GM23248 (cell line): ENCODE measurements around the gene FAM228B.

ENCODE experiments used
- EZH2 ChIP-seq: fragments of 200-600 bp; sonication (generic); IDR thresholded peaks from 2 replicates; pipeline ENCODE4 v1.6.1; 2018; ENCODE audit warnings: antibody characterized with exemption, mild to moderate bottlenecking; ENCODE audit not compliant: insufficient read depth, poor library complexity, severe bottlenecking
- EZH2phosphoT487 ChIP-seq: fragments of 200-600 bp; sonication (generic); IDR thresholded peaks from 2 replicates; pipeline ENCODE4 v1.6.1; 2018; ENCODE audit warnings: antibody characterized with exemption, moderate library complexity, mild to moderate bottlenecking, low read depth; ENCODE audit not compliant: insufficient read depth

GRCh38 chr2:24203787-24204150 lies 80.5 kb downstream of the FAM228B start:
- TF ChIP-seq EZH2, result no peak
- no peak for TF ChIP-seq EZH2phosphoT487
